HG02571 (cell line): ENCODE results near the gene SORCS2.

Experiments
- ATAC-seq: cut with Tn5 transposase; IDR thresholded peaks from one replicate; pipeline ENCODE4 v1.9.1; 2021; ENCODE audit warnings: mild to moderate bottlenecking, moderate library complexity; ENCODE audit not compliant: unreplicated experiment

The SORCS2 gene

DNA sequence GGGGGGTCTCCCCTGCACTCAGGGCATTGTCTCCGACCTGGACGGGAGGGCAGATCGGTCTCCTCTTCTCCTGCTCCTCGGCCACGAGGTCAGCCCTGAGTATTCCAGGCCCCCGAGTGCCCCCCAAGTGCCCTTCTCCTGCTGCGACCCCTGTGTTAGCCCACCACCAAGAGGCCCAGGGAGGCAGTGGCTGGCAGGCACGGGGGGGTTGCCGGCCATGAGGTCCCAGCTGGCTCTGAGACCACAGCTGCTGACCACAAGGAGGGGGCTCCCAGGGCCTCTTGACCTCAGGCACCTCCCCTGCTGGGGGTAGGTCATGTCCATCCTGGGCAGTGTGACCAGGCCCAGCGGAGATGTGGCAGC, 428.5 kb downstream of the SORCS2 start:
- no peak for ATAC-seq

DNA sequence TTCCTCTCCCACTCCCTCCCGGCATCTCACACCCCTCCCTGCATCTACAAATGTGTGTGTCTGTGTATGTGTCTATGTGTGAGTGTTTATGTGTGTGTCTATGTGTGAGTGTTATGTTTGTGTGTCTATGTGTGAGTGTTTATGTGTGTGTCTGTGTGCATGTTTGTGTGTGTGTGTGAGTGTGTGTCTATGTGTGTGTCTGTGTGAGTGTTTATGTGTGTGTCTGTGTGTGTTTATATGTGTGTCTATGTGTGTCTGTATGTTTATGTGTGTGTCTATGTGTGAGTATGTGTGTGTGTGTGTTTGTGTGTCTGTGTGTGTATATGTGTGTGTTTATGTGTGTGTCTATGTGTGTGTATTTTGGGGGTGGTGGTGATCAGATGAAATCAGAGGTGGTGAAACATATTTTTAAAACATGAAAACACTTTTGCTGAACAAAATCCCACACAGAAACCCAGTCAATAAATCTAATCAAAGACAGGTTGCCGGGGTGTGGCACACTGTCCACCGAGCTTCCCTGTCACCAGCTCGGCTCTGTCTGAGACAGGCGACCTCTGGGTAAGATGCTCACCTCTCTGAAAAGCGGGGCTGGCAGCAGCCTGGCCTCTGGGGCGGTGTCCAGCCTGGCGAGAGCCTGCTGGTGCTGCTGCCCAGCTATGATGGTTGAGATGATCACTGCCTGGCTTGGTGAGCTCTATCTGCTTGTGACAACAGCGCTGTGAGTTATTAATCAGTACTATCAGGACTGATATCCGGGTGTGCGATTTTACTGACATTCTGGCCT, 429.1 kb downstream of the SORCS2 start:
- no peak for ATAC-seq

DNA sequence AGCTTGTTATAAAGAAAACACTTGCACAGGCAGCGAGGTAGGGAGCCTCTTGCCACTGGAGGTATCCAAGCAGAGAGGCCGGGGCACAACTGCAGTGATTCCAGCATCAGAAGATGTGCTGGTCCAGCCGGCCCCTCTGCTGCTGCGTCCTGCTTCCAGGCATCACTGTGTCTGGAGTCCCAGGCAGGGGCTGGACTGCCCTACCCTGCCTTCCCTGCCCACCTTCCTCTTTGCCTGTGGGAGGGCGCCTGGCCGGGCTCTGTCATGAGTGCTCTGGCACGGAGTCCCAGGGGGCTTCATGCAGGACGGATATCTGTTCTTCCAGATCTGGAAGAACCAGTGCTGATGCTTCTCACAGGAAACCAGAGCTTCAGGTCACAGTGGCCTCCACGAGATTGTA, 430.0 kb downstream of the SORCS2 start:
- ATAC-seq, result no peak

DNA sequence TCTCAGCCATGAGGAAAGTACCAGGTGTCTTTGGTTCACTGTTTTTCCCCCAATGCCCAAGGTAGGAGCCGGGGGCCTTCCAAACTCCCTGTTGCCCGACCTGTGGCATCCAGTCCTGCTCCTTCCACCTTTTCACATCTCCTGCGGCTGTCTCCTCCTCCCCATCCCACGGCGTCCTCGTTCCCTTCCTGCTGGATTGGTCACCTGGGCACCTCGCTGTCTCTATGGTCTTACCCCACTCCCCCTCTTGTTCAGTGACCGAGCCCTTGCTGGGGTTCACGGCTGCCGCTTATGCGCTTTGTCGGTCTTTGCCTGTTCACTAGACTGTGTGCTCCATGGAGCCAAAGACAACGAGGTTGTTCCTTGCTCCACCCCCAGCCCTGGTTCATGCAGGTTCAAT, 431.1 kb downstream of the SORCS2 start:
- ATAC-seq, result no peak

DNA sequence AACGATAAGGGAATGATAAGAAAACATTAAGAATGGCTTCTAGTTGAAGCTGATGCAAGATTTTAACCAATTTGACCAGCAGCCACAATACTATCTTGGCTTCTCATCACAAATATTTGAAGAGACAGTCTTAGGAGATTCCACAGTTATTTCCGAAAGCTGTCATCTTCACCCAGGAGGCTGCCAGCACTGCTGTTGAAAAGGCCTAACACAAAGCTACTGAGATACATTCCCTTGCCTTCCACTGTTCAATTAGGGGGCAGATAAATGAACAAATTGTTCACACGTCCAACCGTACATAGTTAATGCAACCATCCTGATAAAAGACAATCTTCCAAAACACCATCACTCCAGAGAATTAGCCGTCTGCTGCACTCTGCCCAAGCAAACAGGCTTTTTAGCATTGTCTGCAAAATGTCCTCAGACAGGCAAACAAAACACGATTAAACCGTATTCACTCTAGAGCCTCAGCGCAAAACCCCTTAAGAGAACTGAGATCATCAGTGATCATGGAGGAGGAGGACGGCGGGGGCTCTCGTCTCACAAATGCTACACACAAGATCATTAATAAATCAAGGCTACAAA, 432.1 kb downstream of the SORCS2 start:
- no peak for ATAC-seq

DNA sequence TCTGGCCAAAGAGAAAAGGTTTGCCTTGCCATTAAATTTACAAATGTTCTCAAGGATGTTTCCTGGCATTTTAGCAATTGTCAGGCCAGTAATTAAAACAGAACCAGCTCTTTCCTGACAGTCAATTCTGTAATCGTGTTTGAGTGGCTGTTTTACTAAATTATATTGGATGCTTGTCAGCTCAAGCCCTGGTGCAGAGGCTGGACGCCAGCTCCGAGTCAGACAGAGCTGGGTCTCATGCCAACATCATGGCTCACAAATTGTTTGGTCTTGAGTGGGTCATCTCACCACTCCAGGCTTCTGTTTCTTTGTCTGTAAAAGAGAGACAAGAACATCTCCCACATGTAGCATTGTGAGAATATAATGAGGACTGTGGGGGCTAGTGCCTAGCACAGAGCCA, 432.7 kb downstream of the SORCS2 start:
- no peak for ATAC-seq

DNA sequence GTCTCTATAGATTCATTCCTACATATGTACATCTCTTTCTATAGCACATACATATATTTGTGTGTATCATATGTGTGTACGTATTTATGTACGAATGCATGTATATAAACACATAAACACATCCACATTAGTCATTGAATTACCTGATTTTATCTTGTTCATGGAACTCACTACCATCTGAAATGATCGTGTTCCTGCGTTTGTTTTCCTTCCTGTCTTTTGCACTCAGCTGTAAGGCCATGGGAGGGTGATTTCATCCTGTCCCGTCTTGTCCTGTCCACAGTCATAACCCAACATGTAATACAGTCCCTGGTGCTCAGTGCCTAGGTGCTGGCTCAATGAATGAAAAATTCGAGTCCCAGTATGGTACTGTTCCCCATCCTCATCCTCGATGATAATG, 434.2 kb downstream of the SORCS2 start:
- ATAC-seq, result no peak

DNA sequence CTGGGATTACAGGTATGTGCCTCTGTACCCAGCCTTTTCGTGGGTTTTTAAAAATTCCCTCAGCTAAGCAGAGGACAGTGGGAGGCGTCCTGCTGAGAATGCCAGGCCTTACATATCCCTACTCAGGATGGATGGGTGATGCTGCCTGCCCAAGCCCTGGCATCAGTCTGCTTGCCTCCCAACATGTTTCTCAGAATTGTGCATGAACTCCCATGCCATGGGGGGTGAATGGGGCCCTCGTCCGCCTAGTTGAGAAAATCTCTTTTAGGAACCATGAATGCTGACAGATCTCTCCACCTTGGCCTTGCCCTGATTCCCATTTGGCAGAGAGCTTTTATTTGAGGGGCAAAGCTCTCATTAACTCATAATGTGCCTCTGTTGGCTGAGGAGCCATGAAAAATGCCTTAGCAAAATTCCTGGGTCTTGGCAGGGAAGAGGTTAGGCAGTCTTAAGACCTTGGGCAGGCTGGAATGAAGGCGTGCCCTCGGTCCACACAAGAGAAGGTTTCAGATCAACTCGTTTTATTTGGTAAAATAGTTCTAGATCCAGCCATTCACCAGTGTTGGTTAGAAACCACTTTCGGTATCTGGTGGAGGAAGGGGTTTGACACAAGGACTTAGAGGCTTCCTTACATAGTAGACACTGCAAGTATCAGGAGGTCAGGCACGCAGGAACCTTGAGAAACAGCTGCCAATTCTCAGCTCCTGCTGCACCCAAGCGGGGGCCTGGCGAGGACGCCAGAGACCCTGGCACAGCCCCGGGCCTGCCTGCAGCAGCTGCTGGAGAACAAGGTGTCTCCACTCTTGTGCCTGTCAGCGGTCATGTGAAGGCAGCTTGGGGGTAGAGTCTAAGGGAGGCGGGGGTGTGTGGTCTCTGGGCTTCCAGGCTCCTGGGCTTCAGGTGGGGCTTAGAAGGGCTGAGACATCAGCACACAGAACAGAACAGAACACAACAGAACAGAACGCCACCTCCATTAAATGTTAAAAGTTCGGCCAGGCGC, 435.2 kb downstream of the SORCS2 start:
- no peak for ATAC-seq

DNA sequence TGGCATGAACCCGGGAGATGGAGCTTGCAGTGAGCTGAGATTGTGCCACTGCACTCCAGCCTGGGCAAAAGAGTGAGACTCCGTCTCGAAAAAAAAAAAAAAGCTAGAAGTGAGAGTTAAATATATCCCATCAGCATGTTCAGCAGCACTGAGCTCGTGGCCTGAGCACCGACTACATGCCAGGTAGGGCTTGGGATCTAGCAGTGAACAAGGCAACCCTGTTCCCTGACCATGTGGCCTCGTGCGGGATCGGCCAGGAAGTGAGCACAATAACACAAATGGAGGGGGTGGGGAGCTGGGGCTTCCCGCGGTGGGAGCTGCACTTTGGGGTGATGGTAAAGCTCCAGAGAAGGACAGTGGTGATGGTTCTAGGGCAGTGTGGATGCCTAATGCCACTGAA, 436.1 kb downstream of the SORCS2 start:
- no peak for ATAC-seq

DNA sequence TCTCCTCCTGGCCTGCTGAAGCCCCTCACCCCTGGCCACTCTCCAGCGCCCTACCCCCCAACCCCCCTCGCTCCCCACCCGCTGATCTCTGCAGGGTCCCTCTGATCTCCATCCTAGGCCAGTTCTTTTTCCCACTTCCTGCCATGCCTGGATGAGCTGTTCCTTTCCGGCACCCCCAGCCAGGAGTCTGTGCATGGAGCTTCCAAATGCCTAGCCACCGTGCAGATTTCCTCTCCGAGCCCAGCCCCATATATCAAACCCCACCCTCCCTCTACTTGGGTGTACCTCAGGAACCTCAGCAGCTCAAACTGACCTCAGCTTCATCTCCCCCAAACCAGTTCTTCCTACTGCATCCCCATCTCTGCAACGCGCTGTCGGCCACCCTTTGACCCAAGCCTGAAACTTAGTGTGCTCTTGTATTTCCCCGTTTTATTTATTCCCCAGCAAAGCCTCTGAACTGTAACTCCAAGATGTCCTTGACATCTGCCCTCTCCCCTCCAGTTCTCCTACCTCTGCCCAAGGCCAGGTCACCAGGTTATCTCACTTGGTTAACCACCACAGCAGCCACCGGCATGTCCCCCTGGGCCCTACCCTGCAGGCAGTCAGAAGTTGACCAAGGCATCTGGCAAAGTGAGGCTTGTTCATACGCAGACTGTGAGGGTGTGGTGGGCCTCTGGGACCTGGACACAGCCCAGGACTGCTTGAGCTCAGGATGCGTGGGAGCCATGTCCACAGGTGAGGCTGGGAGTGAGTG, 437.3 kb downstream of the SORCS2 start:
- no peak for ATAC-seq

DNA sequence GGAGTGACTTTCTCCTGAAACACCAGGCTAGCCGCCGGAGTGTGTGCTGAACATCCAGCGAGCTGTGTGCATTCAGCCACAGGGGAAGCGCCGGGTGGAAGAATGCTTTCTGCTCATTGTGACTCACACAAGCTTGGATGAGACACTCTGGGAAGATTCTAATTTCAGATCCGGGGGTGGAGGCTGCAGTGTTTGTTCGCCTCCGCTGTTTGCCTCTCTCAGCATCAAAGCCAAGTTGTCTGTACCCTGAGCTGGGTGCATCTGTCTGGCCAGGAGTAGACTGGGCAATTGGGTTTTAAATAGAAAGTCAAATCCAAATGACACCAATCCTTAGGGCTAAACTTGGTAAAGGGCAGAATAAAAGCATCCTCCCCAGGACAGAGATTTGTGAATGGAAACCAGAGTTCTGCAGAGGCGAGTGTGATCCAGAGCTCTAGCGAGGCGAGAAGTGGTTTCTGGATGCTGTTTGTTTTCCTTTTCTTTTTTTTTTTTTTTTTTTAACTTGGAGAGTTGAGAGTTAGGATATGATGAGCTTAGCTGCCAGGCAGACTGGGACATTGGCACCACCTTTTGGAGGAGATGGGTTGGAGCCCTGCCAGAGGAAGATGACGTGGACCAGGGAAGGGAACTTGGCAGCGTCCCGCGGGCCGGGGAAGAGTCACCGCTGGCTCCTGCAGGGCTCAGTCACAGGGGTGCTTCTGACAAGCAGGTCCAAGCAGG, 438.4 kb downstream of the SORCS2 start:
- ATAC-seq, result no peak

DNA sequence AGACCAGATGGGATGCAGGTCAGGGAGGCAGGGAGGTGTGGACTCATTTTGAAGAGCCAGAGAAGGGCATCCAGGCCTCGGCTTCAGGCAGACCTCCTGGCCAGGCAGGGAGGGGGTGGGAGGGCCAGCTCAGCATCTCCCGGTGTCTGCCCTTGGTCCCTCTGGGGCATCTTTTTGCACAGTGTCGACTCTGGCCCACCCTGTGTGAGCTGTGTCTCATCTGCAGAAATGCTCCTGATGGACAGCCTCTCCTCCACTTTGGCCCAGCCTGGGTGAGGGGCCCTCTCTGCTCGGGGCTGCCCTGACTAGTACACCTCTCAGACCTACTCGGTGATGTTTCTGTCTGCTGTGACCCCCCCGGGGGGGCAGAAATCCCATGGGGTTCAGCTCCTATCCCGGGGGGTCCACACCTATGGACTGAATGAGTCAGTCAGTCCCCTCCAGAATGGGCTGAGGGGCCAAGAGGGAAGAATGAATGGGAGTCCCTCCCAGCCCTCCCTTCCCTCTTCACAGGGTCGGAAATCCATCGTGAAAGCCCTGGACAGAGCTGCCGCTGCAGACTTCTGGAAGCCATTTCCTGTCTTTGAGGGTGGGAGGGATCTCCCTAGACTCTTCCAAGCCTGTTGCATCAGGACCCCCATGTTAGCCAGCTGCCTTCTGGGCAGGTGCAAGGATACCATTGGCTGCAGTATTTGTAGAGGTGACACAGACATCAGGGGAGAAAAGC, 439.1 kb downstream of the SORCS2 start:
- no peak for ATAC-seq

DNA sequence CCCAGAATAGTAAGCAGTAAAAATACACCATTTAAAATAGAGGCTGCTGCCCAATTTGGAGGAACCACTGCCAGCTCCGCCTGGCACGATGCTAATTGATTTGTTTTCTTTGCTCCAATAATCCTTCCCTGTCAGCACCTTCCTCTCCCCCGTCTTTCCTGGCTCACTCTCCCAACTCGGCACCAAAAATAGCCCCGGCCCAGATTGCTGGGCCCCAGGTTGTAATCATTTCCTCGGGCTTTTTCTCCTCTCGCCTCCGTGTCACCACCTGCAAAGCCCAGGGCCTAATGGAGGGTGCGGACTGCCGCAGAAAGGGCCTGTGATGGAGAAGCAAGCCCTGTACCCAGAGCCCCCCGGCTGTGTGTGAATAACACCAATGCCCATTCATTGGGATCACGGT, 440.0 kb downstream of the SORCS2 start:
- ATAC-seq, result no peak

DNA sequence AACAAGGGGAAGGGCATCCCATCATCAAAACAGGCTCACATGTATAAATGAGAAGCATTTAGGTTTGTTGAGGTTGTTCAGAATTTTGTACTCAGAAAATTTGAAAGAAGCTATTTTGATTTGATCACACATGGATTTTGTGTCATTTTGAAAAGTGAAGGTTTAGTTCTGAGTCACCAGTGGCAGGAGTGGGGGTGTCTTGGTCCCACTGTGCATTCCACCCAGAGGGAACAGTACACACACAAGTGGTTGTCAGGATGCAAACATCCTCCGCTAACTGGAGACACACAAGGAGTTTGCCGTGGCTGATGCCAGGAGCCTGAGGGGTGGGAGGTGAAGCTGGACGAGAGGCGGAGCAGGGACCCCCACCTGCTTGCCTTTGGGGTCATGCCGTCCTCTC, 440.6 kb downstream of the SORCS2 start:
- no peak for ATAC-seq

DNA sequence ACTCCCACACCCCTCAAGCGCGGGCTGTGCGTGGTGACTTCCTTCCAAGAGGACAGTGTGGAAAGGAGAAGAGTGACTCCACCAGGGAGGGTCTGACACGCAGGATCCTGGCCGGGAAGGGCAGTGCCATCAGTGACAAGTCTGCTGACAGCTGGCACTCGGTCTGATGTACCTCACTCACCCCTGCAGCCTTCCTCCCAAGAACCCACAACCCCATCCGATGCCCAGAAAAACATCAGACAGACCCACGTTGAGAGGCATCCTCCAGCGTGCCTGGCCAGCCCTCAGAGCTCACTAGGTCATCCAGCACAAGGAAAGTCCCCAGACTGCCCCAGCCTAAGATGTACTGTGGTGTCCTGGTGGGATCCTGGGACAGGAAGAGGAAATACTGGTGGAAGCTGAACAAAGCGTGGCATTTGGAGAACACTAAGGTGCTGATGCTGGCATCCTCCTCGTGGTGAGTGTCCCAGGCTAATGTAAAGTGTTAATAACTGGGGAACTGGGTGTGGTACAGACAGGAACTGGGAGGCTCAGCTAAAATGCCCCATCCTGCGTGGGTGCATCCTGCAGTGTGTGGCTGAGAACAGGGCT, 442.4 kb downstream of the SORCS2 start:
- no peak for ATAC-seq

DNA sequence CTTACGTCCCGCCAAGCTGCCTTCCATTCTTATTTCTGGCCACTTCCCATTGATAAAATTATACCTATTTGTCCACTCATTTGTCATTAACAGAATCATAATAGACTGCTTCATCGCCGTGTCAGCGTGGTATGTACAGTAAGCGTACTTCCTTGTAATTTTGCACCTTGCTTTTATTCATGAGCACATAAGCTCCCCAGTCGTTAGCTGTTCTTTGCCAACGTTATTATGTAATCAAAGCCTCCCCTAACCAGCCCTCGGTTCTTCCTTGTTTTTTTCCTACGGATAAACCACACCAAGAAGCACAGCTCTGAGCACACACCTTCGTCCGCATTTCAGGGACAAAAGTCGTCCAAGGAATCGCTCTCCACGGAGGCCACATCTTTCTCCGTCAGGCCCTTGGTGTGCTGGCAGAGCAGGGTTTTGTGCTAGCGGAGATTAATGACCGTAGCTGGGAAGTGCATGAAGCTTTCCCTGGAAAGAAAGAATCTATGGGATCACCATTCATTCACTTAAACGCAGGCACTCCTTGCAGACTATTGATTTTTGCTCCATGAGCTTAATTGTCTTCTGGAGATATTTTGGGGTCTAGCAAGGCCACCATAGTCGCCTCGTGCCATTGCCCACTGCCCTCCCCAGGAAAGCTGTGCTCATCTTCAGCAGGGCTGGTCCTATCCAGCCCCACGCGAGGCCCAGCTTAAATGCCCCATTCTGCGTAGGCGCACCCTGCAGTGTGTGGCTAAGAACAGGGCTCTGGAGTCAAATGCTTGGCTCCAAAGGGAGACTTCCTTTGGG, 443.3 kb downstream of the SORCS2 start:
- ATAC-seq, result no peak

DNA sequence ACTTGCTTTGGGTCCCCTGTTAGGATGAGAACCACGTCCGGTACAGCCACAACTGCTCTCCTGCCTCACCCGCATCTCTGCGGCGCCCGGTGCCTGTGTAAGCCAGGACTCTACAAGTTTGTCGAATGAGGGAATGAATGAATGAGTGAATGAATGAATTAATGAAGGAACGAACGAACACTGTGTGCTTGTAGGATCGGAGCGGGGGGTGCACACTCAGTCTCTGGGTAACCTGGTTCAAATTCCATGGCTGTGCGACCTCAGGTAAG, 443.8 kb downstream of the SORCS2 start:
- no peak for ATAC-seq

DNA sequence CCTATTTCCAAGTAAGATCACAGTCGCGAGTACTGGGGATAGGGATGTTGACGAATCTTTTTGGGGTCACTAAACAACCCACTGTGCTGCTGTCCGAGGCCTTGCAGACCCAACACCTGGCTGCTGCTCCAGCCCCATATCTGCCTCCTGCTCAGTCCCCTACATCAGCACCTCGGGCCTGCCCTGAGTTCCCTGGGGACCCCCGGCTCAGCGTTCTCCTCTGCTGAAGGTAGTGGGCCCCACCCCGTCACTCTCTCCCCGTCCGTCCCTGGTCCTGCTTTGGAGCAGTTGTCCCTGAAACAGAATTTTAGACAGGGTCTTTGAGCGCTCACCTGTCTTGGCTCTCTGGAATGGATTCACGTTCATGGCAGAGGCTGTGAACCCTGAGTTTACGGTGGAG, 444.8 kb downstream of the SORCS2 start:
- no peak for ATAC-seq

DNA sequence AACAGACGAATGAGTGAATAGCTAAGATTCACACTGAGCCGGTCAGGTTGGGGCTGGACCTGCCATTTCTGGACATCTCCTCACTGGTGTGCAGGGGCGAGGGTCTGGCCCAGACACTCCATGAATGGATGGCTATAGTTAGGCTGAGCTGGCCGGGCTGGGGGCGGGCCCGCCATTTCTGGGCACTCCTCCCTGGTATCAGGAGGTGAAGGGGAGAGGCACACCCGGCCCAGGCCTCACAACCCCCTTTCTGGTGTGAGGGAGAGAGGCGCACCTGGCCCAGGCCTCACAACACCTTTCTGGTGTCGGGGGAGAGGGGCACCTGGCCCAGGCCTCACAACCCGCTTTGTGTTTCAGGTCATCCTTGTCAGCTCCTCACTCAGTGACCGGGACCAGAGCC, 445.6 kb downstream of the SORCS2 start:
- ATAC-seq, result no peak
